OCI-LY3 (cell line): ENCODE data around the gene PTPRN2.
"Not testable (repeated sequence)": the region's sequence is repeated elsewhere in the genome, so short reads cannot be mapped to it uniquely, and the experiment has no call there.

Experiments used
- H2AFZ ChIP-seq: fragments of 200-600, 300-600 bp; shearing (Covaris generic); 2 replicates; pipeline ENCODE4 v1.6.0; 2014; ENCODE audit warnings: antibody characterized with exemption, low read depth, low read length
- H3K27ac ChIP-seq: fragments of 200-600, 300-600 bp; sonication (generic); 2 replicates; pipeline ENCODE4 v1.5.1; 2014; ENCODE audit warnings: mild to moderate bottlenecking, low read length, moderate library complexity, mixed read lengths
- H3K27me3 ChIP-seq: fragments of 200-600, 300-600 bp; sonication (generic); 2 replicates; pipeline ENCODE4 v1.6.1; 2014; ENCODE audit warnings: low read depth, low read length, mixed read lengths
- H3K36me3 ChIP-seq: fragments of 200-600, 300-600 bp; sonication (generic); replicated peaks from 2 replicates; pipeline ENCODE3; 2014; ENCODE audit warnings: low read depth, low read length, mixed read lengths
- H3K4me1 ChIP-seq: fragments of 300-600, 200-600 bp; sonication (generic); 2 replicates; pipeline ENCODE4 v1.6.1; 2014; ENCODE audit warnings: low read length, mixed read lengths
- H3K4me2 ChIP-seq: fragments of 200-600, 300-600 bp; sonication (generic); 2 replicates; pipeline ENCODE4 v1.6.1; 2014; ENCODE audit warnings: low read length, mixed read lengths
- H3K4me3 ChIP-seq: fragments of 300-600, 200-600 bp; sonication (generic); 2 replicates; pipeline ENCODE4 v1.5.1; 2014; ENCODE audit warnings: antibody characterized with exemption, mild to moderate bottlenecking, low read length, moderate library complexity
- H3K79me2 ChIP-seq: fragments of 300-600, 200-600 bp; shearing (Covaris generic); 2 replicates; pipeline ENCODE4 v1.6.1; 2014; ENCODE audit warnings: mild to moderate bottlenecking, low read length, mixed read lengths
- H3K9ac ChIP-seq: fragments of 300-600, 200-600 bp; shearing (Covaris generic); 2 replicates; pipeline ENCODE4 v1.6.0; 2014; ENCODE audit warnings: mild to moderate bottlenecking, low read length, moderate library complexity
- H3K9me3 ChIP-seq: fragments of 200-600, 300-600 bp; shearing (Covaris generic); 2 replicates; pipeline ENCODE4 v1.6.1; 2014; ENCODE audit warnings: low read length, mixed read lengths; ENCODE audit not compliant: insufficient read depth
- H4K20me1 ChIP-seq: fragments of 200-600, 300-600 bp; sonication (generic); 2 replicates; pipeline ENCODE4 v1.6.1; 2016; ENCODE audit warnings: low read length, mixed read lengths; ENCODE audit not compliant: insufficient read depth
- EZH2phosphoT487 ChIP-seq: fragments of 200-600 bp; shearing (Covaris generic); IDR thresholded peaks from 2 replicates; pipeline ENCODE4 v1.6.1; 2018; ENCODE audit warnings: antibody characterized with exemption, mixed run types, low read depth
- TF ChIP-seq, protein P1 (sequence below): fragments of 200-600, 300-600 bp; sonication (generic); IDR thresholded peaks from 2 replicates; pipeline ENCODE4 v1.5.1; 2014; ENCODE audit warnings: antibody characterized with exemption, low read length, low read depth

PTPRN2 gene

DNA sequence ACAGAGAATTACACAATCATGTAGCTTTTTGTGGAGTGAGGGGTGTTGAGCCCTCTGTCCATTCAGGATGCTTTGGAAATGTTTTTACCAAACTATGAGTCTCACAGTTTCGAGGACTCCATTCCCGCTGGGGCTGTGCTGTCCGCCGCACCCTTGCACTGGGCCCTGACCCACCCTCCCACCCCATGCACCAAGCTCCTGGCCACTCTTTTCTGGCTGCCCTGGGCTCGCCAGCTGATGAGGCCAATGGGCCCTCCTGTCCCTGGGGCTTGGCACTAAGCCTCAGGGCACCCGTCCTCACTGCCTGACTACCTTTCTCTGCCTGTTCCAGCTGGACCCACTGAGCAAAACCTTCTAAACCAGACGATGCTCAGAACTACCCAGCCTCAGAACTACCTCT, 332.1 kb downstream of the PTPRN2 start:
- no peaks in the 10 kb centered on the region for H3K27me3 ChIP-seq
- H2AFZ ChIP-seq, result no peak overlapping the region
- H3K9me3 ChIP-seq, result no peaks in the 10 kb centered on the region
- H3K79me2 ChIP-seq, result no peaks in the 10 kb centered on the region
- H3K9ac ChIP-seq, result no peak overlapping the region
- H3K36me3 ChIP-seq, result no peaks in the 10 kb centered on the region
- H4K20me1 ChIP-seq, result no peaks in the 10 kb centered on the region
- H3K4me3 ChIP-seq, result no peak overlapping the region
- H3K4me2 ChIP-seq, result no peak overlapping the region
- no peak overlapping the region for H3K27ac ChIP-seq
- TF ChIP-seq EZH2phosphoT487, result no peak
- TF ChIP-seq, protein P1, sequence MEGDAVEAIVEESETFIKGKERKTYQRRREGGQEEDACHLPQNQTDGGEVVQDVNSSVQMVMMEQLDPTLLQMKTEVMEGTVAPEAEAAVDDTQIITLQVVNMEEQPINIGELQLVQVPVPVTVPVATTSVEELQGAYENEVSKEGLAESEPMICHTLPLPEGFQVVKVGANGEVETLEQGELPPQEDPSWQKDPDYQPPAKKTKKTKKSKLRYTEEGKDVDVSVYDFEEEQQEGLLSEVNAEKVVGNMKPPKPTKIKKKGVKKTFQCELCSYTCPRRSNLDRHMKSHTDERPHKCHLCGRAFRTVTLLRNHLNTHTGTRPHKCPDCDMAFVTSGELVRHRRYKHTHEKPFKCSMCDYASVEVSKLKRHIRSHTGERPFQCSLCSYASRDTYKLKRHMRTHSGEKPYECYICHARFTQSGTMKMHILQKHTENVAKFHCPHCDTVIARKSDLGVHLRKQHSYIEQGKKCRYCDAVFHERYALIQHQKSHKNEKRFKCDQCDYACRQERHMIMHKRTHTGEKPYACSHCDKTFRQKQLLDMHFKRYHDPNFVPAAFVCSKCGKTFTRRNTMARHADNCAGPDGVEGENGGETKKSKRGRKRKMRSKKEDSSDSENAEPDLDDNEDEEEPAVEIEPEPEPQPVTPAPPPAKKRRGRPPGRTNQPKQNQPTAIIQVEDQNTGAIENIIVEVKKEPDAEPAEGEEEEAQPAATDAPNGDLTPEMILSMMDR, result no peak
- no peaks in the 10 kb centered on the region for H3K4me1 ChIP-seq

DNA sequence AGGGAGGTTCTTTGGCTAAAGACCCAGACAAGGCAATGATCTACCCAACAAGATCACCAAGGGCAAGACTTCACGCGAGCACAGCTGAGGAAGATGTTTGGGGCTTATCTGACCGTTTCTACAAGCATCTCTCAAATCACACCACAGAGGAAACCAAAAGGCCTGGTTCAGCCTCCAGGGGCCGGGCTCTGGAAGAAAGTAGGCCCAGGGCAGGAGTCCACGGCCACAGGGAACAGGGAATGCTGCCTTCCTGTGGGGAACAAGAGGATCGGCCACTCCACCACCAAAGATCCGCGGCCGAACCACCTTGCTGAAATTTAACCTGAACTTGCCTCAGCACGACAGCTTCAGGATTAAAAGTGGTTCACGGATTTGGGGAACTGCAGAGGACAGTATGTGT, 332.5 kb downstream of the PTPRN2 start:
- no peaks in the 10 kb centered on the region for H3K79me2 ChIP-seq
- H3K9me3 ChIP-seq, result no peaks in the 10 kb centered on the region
- no peaks in the 10 kb centered on the region for H3K4me1 ChIP-seq
- no peaks in the 10 kb centered on the region for H4K20me1 ChIP-seq
- H3K27ac ChIP-seq, result no peak overlapping the region
- TF ChIP-seq, protein P1, result no peak
- TF ChIP-seq EZH2phosphoT487, result no peak
- no peaks in the 10 kb centered on the region for H3K36me3 ChIP-seq
- no peak overlapping the region for H3K9ac ChIP-seq
- H3K4me3 ChIP-seq, result no peak overlapping the region
- H3K4me2 ChIP-seq, result no peak overlapping the region
- no peak overlapping the region for H2AFZ ChIP-seq
- H3K27me3 ChIP-seq, result no peaks in the 10 kb centered on the region

DNA sequence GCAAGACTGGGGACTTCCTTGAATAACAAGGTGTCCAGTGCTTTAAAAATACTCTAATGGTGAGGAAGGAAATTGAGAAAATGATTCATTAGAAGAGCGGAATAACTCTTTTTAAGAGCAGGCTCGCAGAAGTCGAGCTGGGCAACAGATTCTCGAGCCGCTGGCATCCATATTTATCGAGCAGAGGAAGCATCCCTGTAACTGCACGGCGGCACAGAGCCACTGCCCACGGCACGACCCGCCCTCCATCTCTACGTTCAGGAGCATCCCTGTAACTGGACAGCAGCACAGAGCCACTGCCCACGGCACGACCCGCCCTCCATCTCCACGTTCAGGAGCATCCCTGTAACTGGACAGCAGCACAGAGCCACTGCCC, 334.0 kb downstream of the PTPRN2 start:
- H3K27me3 ChIP-seq, H3K4me1 ChIP-seq, H3K4me3 ChIP-seq, H3K79me2 ChIP-seq, H3K9ac ChIP-seq, H3K4me2 ChIP-seq, H2AFZ ChIP-seq, H3K27ac ChIP-seq, H3K36me3 ChIP-seq, H4K20me1 ChIP-seq, H3K9me3 ChIP-seq: not testable (repeated sequence)

DNA sequence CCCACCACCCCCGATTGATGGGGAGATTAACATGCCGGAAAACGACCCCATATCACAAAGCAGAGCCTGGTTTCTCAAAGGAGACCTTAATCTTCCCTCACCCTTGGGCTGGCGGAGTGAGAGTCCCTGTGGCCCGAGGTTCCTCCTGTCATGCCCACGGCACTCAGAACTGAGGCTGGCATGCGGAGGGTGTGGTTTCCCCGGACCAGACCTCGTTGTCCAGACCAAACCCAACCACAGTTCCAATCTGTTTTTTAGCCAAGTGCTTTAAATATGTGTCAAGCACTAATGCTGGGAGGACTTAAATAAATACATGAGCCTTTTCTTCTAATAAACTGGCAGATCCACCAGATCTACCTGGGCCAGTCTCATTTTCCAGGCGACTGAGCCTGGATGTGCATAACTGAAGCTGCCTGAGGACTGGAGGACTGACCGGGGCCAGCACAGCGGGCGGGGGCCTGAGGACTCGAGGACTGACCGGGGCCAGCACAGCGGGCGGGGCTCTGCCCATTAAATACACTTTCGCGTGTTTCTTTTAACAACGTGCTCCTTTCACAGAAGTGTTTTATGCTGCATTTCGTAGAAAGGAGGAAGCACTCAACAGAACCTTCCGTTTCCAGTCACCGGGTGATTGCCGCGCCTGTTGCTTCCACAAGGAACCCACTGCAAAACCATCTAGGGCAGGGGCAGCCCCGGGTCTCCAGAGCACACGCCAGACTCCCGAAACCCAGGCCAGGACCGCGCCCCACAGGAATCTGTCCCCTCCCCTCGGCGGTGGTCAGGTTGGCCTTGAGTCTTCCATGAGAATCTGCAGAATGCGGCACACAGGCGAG, 334.6 kb downstream of the PTPRN2 start:
- TF ChIP-seq EZH2phosphoT487, result no peak
- TF ChIP-seq, protein P1, result no peak
- no peak overlapping the region for H3K9ac ChIP-seq
- no peak overlapping the region for H3K27ac ChIP-seq
- H3K4me3 ChIP-seq, result no peak overlapping the region
- H3K27me3 ChIP-seq, result no peaks in the 10 kb centered on the region
- H3K36me3 ChIP-seq, result no peaks in the 10 kb centered on the region
- H3K4me1 ChIP-seq, result no peaks in the 10 kb centered on the region
- H3K4me2 ChIP-seq, result no peak overlapping the region
- H3K9me3 ChIP-seq, result no peaks in the 10 kb centered on the region
- no peaks in the 10 kb centered on the region for H3K79me2 ChIP-seq
- H2AFZ ChIP-seq, result no peak overlapping the region
- no peaks in the 10 kb centered on the region for H4K20me1 ChIP-seq
